Stimulated activated CD8-positive, alpha-beta memory T cell treated with anti-CD3 and anti-CD28 coated beads, Interleukin-4, amount 100 ng/mL, for 1 hour (primary cell): Measurements from ENCODE around the gene RCAN2.
"Not testable (repeated sequence)": the region's sequence is repeated elsewhere in the genome, so short reads cannot be mapped to it uniquely, and the experiment has no call there.

Source experiments
- DNase-seq, 2 donors: peaks; one replicate each; pipeline ENCODE4 v3.0.0-alpha.2; 2020; ENCODE audit warnings: low read depth in 2 of 2, low spot score in 1 of 2

Gene RCAN2

DNA sequence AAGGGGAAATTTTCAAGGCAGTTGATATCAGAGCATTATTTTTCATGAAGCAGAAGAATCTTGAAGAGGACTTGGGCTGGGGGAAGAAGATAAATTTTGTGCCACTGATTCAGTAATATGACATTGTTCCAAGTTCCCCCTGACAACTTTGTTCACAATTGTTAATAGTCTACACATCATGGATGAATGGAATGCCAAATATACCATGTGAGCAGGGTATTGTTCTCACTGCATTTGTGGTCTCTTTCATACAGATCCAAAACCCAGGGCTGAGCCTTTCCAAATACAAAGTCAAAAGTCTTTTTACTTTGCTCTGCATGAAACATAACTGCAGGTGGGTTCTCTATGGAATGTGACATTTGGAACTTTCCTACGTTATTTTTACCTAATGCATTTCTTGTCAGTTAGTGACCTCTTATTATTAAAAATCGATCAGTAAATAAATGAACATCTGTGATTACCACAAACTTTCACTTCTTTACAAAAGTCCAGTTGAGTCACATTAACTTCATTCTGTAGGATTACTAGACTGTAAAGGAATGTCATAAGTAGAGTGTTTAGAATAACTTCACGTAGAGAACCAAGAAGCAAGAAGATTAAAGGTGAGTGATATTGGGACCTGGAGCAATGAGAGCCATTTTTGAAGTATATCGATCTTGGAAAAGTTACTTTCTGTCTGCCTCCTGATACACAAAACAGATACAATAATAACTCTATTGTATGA lies 100.9 kb downstream of the RCAN2 start:
- DNase-seq: no peak

DNA sequence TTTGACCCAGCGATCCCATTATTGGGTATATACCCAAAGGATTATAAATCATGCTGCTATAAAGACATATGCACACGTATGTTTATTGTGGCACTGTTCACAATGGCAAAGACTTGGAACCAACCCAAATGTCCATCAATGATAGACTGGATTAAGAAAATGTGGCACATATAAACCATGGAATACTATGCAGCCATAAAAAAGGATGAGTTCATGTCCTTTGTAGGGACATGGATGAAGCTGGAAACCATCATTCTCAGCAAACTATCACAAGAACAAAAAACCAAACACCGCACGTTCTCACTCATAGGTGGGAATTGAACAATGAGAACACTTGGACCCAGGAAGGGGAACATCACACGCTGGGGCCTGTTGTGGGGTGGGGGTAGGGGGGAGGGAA lies 103.5 kb downstream of the RCAN2 start:
- DNase-seq: not testable (repeated sequence)

DNA sequence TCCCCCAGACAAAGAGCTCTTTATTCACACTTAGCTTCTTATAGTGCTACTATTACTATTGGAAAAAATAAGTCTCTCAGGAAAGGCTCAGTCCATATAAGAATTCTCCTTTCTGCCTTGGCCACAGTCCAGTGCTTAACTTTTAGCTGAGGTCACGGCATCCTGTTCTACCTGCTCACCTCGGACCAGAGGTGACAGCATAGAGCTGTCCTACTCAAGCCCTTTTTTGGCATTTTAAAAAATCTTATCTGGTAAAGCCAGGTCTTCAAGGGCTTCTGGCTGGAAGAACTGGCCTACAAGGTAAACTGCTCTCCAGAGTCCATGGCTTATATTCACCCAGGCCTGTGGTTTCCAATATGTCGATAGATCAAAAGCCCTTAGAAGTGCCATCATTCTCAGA lies 109.7 kb downstream of the RCAN2 start:
- no peak for DNase-seq

DNA sequence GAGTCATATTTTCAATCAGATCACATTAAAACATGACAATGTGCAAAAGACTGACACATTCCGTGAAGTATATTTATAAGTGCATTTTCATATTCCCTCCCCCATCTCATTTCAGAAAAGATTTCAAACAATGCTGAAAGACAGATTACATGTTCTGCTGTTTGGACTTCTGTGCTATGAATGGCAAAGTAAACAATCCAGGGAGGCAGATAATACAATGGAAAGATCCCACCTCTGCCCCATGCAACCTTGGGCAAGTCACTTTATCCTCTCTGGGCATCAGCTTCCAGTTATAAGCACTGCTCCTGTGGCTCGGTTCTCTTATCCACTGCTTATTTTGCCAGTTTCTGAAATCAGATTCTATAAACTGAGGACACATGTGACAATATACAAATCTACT lies 110.2 kb downstream of the RCAN2 start:
- DNase-seq: no peak

DNA sequence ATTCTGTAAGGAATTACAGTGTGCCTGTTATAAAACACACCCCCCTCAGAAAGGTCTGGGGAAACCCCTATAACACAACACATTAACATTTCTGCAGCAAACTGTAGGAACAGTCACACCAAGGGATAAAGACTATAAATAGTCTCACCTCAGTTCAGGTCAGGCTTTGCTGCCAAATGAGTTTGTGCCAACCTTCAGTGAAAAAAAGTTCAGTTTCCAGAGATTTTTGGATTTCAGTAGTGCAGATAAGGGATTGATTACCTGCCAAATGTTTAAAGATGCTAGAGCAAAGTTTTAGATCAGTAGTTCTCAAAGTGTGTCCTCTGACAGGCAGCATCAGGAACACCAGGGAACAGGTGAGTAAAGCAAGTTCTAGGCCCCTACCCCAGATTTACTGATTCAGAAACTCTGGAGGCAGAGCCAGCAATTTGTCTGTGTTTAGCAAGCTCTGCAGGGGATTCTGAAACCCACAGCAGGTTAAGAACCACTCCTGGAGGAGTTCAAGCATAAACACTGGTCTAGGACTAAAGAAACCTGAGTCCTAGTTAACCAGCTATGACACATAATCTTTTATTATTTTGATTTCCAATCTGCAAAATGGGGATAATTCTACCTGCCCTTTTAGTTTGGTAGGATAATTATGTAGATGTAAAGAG lies 111.0 kb downstream of the RCAN2 start:
- no peak for DNase-seq

DNA sequence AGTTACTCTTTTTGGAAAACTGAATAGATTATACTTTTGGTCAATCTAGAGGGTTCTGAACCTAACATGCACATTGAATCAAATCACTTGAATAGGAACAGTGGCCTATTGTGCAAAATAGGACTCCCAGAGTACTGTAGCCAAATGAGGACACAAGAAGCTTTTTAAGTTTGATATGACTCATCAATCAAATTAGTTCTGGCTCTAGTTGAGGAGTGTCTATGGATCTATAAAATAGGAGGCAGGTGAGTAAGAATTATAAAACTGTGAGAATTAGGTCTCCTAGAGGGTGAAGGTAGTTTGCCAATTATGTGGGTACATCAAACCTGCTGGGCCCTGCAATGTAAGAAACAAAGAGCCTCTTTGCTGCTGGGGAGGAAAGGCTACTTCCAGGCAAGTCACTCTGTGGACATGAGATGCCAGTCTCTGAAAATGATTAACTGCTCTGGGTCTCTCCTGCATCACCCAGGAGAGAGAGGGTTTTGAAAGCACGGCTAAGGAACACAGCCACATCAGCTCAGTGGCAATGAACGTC lies 112.3 kb downstream of the RCAN2 start:
- DNase-seq: no peak

DNA sequence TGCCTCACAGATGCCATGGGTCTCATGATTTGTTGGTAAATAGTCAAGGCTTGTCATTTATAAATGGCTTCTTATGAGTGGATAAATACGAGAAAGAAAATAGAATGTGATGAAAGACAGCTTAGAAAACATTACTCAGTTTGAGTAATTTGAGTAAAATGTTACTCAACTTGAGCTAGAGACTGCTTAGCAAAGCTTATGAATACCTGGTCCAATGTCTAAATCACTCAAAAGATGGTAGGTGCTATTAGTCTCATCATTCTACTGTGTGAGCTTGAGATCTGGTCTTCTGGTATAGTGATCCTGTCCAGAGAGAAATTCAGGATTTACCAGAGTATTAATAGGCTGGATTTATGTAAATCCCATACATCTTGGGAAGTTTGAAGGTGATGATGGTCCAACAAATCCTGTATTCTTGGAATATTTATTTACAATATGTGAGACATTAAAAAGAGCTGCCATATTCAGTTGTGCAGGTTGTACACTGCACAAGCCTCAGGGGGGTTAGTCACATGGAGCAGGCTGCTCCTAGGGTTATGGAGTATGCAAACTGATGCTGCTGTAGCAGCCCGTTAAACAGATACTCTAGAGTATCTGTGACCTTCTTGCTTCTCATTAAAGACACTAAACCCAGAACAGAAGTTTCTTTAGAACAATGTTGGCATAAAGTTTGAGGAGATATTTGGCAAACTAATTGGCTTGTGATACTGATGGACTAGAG lies 112.9 kb downstream of the RCAN2 start:
- DNase-seq: no peak

DNA sequence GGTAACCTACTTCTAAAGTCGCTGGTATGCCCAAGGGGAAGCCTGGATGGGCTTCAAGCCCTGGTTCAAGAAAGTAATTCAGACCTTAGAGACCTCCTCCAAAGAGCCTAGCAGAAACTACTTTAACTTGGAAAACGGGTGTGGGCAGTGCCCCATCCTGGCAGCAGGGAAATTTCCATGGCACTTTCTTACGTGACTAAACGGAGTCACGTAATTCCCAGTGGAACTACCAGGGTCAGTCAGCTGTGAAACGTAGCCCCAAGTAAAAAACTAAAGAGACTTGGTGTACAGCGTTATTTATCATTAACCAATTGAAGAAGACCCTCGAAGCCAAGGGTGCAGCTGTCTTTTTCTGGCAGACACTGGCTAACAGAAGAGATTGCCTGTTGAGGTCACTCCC lies 114.0 kb downstream of the RCAN2 start:
- no peak for DNase-seq

DNA sequence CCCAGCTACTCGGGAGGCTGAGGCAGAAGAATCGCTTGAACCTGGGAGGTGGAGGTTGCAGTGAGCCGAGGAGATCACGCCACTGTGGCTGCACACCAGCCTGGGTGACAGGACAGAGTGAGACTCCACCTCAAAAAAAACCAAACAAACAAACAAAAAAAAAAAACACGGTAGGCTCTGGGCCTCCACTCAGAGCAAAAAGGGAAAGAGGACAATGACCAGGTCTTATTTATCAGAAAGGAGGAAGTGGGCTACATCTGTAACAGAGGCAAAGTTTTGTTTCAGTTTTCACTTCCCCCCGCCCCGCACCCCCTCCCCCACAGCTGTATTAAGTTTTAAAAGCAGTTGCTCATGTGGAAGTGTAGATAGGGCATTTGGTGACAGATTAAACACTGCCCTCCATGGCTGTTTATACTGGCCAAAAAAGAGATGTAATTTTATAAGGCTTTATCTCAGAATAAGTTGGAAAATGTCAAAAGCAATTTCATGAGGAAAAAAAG lies 114.6 kb downstream of the RCAN2 start:
- no peak for DNase-seq

DNA sequence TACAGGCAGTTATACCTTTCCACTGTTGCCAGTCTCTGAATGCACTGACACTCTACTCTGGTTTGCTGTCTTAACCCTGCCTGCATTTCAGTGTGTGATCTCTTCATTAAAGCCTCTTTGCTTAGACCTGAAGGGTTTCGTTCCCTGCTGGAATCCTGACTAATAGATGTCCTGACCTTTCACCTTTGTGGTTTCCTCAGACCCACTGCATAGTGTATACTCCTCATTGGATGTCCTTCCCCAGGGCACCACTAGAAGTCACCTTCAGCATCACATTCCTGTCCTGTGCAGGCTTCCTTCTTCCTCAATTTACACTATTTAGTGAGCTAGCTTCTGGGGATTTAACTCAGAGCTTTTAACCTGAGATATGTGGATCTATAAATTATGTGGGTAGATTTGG lies 120.6 kb downstream of the RCAN2 start:
- no peak for DNase-seq

DNA sequence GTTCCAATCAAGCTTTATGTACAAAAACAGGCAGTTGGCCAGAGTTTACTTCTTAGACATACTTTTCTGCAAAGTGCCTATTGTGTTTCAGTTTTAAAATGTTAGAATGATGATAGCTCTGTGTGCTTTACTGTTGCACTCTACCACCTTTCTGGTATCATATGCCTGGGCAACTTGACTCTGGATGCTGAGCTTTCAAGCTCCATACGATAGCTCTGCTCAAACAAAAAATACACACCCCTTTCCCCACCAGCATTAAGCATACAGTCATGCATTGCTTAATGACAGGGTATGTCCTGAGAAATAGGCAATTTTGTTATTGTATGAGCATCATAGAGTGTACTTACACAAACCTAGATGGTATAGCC lies 123.1 kb downstream of the RCAN2 start:
- DNase-seq: no peak

DNA sequence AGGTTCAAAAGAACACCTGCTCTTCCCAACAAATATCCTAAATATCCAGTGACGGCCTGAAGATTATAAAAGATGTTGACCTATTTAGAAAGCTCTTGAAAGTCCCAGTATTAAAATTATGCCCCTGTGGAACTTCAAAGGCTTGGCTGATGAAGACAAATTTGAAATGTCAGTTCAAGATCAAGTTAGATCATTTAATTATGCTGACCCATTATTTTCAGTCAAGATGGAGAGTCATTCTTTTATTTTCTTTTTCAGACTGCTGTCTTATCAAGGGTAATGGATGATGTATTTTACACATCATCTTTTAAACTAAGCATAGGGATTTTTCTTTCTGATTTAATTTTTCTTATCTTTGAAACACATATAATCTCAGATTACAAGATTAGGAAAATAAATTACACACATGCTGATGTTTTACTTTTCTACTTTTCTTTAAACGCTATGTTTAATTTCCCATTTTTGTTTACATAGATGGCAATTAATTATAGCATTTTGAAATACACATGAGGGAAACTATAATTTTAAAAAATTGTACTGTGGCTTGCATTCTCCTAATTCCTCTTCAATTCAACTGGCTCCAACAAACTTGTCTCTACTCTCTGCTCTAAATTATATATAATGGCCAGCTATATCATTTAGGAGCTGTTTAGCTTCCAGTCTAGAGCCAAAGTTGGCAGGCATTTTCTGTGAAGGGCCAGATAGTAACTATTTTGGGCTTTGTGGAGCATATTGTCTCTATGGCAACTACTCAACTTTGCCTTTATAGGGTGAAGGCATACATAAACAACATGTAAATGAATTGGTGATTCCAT lies 123.7 kb downstream of the RCAN2 start:
- DNase-seq: no peak

DNA sequence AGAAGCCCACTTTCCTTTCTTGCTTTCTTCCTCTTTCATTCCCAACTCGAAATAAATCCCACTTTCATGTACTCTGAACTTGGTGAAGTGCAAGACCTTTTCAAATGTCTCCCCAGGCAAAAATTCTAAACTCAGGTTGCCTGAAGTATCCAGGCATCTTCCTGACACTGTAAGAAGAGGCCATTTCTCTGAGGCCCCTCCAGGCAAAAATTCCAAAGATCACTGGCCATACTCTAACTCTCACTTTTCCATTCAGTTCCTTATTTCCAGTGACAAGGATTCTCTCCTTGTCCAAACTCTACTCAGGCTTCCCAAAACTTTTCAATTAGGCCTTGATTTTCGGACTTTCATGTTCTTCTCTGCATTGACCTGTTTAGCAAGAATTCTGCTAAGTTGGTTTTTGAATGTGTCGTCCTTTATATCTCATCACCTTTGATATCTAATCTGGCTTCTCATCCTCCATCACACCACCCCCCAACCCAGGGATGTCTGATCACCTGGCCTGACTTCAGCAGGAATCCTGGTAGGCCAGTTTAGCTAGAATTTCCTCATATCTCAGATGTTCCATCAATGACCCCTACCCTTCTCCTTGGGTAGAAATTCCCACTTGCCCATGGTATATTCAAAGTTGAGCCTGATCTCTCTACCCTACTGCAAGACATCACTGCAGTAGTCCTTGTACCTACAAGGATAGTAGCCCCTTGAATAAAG lies 124.9 kb downstream of the RCAN2 start:
- no peak for DNase-seq

DNA sequence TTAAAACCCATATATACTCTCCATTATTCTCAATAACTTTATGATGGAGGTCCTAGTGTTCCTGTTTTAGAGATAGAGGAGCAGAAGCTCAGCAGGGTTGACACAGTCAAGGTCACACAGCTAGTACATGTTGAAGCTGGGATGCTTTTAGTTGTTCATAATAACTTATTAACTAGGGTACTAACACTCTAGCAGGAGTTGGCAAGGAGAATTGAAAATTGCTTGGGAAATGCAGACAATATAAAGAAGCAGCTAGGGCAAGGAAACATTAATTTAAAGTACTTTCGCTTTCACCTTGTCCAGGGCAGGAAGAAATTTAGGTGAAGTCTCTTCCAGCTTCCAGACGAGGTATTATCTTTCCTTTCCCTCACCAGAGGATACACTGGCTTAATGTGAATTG lies 133.7 kb downstream of the RCAN2 start:
- no peak for DNase-seq

DNA sequence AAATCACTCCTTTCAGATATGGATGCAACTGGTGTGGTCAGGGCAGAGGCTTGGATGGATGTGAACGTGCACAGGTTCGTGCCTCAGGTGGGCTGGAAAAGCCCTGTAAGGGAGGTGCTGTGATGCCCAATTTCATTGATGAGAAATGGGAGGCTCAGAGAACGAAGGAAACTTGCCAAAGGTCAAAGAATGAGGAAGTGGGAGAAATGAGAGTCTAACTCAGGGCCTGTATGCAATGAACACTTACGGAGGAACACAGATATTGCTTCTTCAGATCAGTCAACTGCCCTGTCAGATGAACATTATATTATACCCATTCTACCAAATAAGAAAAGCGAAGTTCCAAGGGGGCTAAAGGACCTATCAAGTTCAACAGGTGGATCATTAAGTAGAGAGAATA lies 134.7 kb downstream of the RCAN2 start:
- no peak for DNase-seq

DNA sequence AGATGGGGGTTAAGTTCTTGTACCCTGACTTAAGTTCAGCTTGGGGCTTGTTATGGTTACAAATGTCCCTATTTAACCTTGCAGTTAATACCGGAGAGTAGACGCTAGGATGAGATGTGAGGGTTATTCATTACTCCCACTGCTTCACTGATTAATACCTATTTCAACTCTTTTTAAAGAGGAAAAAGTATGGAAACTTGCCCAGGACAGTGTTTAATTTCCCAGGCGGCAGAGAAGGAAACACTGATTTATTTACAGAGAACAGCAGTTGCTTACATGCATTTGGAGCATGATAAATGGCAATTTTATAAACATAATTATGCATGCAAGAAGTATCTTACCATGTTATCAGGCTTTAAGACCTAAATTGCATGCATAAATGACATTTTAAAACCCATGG lies 137.7 kb downstream of the RCAN2 start:
- DNase-seq: no peak

DNA sequence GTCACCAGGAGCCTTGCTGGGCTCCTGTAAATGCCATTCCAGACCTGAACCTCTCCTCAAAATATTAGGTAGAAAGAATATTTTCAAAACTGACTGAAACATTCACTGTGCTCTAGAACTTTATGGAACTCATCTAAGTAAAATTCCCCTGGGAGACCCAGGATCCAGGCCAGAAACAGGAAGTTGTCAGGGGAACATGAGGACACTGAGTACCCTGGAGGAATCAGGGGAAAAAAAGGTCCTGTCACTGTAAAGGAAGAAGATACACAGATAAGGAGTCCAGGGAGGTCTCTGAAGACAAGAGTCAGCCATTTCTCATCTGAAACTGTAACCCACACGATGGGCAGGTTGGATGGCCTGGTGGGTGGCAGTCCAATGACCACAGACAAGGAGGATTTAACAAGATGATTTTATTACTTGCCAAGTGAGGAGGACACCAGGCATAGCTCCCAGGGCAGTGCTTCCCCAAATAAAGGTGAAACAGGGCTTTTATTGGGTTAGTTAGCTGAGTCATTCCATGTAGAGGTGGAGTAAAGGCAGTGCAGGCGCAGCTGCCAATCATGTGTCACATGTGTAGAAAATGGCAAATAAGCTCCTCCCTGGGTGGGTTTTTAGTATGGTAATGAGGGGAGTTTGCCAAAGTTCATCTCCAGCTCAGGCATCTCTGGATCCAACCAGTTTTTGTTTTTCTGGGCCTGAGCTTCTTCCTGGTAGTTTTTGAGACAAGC lies 138.5 kb downstream of the RCAN2 start:
- no peak for DNase-seq

DNA sequence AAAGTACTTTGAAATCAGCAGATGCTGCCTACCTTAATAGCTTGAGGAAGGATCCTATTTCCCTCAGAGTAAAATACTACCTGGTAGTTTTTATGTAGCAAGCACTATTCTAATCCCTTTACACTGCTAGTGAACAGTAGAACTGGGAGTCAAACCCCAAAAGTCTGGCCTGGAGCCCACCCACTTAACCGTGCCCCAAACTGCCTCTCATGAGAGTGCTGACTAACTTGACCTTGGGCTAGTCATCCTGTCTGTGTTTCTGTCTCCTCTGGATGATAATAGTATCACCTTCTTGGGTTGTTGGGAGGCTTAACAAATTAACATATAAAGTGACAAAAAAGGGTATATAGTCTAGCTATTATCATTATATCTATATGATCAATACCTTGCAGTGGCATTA lies 140.5 kb downstream of the RCAN2 start:
- DNase-seq: no peak

DNA sequence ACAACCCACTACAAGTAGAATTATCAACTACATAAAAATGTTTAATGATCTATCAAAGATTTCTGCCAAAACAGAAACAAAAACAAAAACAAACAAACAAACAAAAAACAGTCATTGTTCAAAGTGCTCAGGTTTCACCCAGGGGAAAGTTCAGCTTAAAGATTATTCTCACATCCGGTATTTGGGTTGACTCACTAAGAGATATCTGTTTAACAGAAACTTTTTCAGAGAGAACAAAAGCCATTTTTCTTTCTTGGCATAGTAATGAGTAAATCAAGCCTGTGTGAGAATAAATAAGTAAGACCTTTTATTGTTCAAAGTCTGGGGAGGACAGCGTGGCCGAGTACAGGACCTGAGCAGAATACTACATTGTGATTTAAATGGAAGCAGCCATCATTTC lies 143.6 kb downstream of the RCAN2 start:
- no peak for DNase-seq

DNA sequence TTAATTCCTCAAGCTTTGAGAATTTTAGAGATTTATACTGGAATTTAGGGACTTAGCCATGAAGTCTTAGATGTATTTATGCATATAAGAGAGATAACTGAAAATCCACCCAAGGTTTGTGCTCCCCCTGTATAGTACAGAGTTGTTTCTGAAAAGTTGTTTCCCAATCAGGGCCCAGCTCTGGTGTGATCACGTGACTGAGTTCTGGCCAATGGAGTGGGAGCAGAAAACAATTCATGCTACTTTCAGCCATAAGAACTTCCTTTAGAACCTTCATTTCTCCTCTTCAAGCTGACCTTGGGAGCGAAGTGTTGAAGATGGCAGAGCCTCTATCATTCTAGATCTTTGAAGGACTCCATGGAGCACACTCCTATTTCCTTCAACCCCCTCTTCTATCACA lies 151.0 kb downstream of the RCAN2 start:
- no peak for DNase-seq
